Astrocyte of the spinal cord (primary cell): Measurements from ENCODE around the gene MANSC4.

ENCODE experiments used
- DNase-seq: peaks from one replicate; pipeline ENCODE4 v3.0.0; 2011; ENCODE audit warnings: low read depth, low spot score
- H3K4me3 ChIP-seq: 2 replicates; pipeline ENCODE4 v1.5.1; 2011; ENCODE audit warnings: low read depth, mild to moderate bottlenecking, low read length, moderate library complexity
- CTCF ChIP-seq: IDR thresholded peaks from 2 replicates; pipeline ENCODE4 v1.5.1; 2012; ENCODE audit warnings: low read depth, mild to moderate bottlenecking, low read length, inconsistent platforms
- in situ Hi-C: cut with HindIII; loops from 2 replicates; pipeline ENCODE4 v1.10.0; 2017; ENCODE audit warnings: low sequenced_read_pairs

MANSC4 gene

GRCh38 chr12:27769142-27769673 is 10.8 kb downstream of the MANSC4 start:
- TF ChIP-seq CTCF = no peak
- in situ Hi-C loops = no loop called here
- DNase-seq = no peak
- H3K4me3 ChIP-seq = no peak overlapping the region

DNA sequence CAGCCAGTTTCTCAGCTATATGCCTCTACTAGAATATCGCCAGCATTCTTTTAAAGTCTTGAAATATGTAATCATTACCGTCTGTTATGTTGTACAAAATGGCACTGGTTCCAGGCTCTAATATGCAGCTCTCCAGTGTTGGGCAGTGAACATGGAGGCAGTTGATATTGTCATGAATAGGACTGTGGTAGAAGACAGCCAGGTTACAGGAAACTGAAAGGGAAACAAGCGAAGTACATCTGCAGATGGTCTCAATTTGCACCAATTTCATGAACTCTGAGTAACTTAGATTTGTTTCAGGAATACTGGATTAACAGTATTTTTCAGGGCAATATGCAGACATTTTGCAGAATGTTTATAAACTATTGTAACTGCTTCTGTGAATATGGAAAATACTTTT is 13.4 kb downstream of the MANSC4 start:
- no peak overlapping the region for H3K4me3 ChIP-seq
- TF ChIP-seq CTCF = no peak
- no peak for DNase-seq
- in situ Hi-C loops = no loop called here

DNA sequence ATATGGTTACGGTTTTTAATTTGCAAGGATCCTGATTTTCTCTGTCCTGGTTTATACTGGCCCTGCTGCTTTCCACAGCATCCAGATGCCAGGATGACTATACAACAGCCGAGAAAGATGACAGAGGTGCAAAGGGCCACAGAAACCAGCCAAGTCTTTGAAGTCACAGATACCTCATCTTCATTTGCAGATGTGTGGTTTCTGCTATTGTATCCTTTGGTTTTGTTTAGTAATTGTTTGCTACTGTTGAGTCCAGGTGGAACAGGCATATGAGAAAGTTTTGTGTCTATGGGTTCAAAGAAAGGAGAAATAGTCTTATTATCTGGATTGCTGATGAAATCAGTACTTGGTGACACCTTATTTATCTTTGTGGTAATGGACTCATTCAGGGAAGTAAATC is 17.3 kb downstream of the MANSC4 start:
- no peak overlapping the region for H3K4me3 ChIP-seq
- no peak for TF ChIP-seq CTCF
- in situ Hi-C loops = no loop called here
- no peak for DNase-seq

DNA sequence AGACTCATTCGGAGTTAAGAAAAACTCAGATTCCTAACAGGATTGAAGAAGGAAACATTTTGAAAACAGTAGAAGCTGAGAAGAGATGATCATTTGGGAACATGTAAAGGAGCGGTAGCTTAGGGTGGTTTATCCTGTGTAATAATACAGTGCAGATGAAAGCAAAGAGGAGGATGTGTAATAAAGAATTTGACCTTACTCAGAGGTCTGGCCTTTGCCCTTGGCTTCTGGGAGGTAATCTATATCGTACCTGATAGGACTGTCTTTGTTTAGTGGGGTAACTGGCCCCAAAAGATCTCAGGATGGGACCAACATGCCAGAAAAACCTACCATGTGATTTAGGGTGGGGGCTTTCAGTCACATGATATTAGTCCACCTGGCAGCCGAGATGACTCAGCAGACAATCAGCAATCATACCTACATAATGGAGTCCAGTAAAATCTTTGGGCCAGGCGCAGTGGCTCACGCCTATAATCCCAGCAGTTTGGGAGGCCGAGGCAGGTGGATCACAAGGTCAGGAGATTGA is 23.3 kb downstream of the MANSC4 start:
- TF ChIP-seq CTCF = no peak
- no peak for DNase-seq
- no peak overlapping the region for H3K4me3 ChIP-seq
- in situ Hi-C loops = no loop called here

DNA sequence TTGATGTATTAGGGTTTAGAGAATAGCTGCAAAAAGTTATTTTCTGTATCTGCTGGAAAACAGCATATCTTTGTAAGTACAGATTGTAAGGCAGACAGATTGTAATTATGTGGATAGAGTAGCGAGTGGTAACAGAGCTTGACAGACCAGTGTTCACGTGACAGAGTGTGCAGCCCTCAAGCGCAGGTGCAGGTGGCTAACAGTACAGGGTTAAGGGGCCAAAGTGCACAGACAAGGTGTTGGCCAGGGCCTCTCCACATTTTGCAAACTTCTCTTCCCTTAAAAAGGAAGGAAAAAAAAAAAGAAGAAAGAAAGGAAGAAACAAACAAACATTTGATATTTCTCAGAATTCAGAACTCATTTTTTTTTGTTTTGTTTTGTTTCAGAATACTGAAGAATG is 25.2 kb downstream of the MANSC4 start:
- in situ Hi-C loops = no loop called here
- no peak overlapping the region for H3K4me3 ChIP-seq
- TF ChIP-seq CTCF = no peak
- no peak for DNase-seq

GRCh38 chr12:27751386-27752047 is 28.5 kb downstream of the MANSC4 start:
- TF ChIP-seq CTCF = no peak
- DNase-seq = no peak
- in situ Hi-C loops = no loop called here
- H3K4me3 ChIP-seq = no peak overlapping the region
